ENCODE measurements around the gene ABLIM2.

GRCh38 chr4:7998447-7998846 lies 160.2 kb downstream of the ABLIM2 start:
- no peak for TF ChIP-seq POLR2AphosphoS5 (IDR thresholded peaks at IDR 0.05; ENCODE audit: low read depth, low read length)
- no peak for TF ChIP-seq JUND (IDR thresholded peaks at IDR 0.05)
- TF ChIP-seq POLR2A (IDR thresholded peaks at IDR 0.05; ENCODE audit: borderline replicate concordance, extremely low read depth, insufficient read depth, insufficient read length): no peak
- TF ChIP-seq, protein P1, sequence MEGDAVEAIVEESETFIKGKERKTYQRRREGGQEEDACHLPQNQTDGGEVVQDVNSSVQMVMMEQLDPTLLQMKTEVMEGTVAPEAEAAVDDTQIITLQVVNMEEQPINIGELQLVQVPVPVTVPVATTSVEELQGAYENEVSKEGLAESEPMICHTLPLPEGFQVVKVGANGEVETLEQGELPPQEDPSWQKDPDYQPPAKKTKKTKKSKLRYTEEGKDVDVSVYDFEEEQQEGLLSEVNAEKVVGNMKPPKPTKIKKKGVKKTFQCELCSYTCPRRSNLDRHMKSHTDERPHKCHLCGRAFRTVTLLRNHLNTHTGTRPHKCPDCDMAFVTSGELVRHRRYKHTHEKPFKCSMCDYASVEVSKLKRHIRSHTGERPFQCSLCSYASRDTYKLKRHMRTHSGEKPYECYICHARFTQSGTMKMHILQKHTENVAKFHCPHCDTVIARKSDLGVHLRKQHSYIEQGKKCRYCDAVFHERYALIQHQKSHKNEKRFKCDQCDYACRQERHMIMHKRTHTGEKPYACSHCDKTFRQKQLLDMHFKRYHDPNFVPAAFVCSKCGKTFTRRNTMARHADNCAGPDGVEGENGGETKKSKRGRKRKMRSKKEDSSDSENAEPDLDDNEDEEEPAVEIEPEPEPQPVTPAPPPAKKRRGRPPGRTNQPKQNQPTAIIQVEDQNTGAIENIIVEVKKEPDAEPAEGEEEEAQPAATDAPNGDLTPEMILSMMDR (IDR thresholded peaks at IDR 0.05 in 2 of 3, conservative IDR thresholded peaks at IDR 0.05 in 1 of 3; ENCODE audit: borderline replicate concordance in 1 of 3, insufficient read depth in 1 of 3, low read depth in 2 of 3, low read length in 2 of 3): no peak
- no peak for TF ChIP-seq EGR1 (IDR thresholded peaks at IDR 0.05; ENCODE audit: low read depth)
